ENCODE measurements around the gene ID3. TPM values are rescaled to one million over a fixed set of nuclear protein-coding genes. Genes with fewer than 3 reads are reported as not detected.

The ID3 gene
- polyA plus RNA-seq, 1 of the 3 experiments (the other 2 are of a cell fraction): 504 TPM

GRCh38 chr1:23589585-23589986, 30.3 kb upstream of the ID3 start:
- H3K9me2 ChIP-seq: no peaks in the 10 kb centered on the region
- CTCF ChIA-PET: interaction anchor here (0.6 to 1.7 kb wide), 5 partner anchors 8 to 186 kb away, joined by 3 to 6 read pairs (median 4); no protein-coding TSS in a partner anchor
- H3K36me3 ChIP-seq (replicated peaks in 1 of 2; ENCODE audit: control insufficient read depth in 1 of 2, insufficient read depth in 2 of 2, low read length in 1 of 2): no peaks in the 10 kb centered on the region
- peaks cover 16% of the 10 kb centered on the region for H3F3A ChIP-seq (replicated peaks; ENCODE audit: insufficient read depth)
- no peaks in the 10 kb centered on the region for H4K20me1 ChIP-seq (ENCODE audit: insufficient read depth)
- H2AFZ ChIP-seq (ENCODE audit: low read depth): no peak overlapping the region
- H3K9me3 ChIP-seq: no peaks in the 10 kb centered on the region
- TF ChIP-seq TEAD4 (IDR thresholded peaks at IDR 0.05; ENCODE audit: borderline replicate concordance, insufficient read depth) (no peak), MEF2A (IDR thresholded peaks at IDR 0.05; ENCODE audit: borderline replicate concordance, low read depth) (no peak), USF2 (IDR thresholded peaks at IDR 0.05; ENCODE audit: borderline replicate concordance, low read depth, low read length) (no peak), TAF1 (IDR thresholded peaks at IDR 0.05; ENCODE audit: borderline replicate concordance, low read depth, low read length) (no peak), RFX5 (IDR thresholded peaks at IDR 0.05; ENCODE audit: low read length) (no peak), REST (IDR thresholded peaks at IDR 0.05; ENCODE audit: low read depth, low read length) (no peak), IRF3 (IDR thresholded peaks at IDR 0.05; ENCODE audit: low read depth, low read length) (no peak), CTCF (IDR thresholded peaks at IDR 0.05) (no peak)
- H3K27ac ChIP-seq (ENCODE audit: low read depth in 2 of 2, low read length in 1 of 2): no peak overlapping the region
- no peak overlapping the region for H3K9ac ChIP-seq
- peaks cover 7% of the 10 kb centered on the region; the same call in 1 of the 2 replicates for H3K79me2 ChIP-seq (ENCODE audit: insufficient read depth)
- H3K4me1 ChIP-seq (ENCODE audit: control insufficient read depth in 1 of 2, insufficient read depth in 2 of 2, low read depth in 1 of 2, low read length in 1 of 2): peaks cover 7 to 13% of the 10 kb centered on the region in 2 experiments; a peak in 2 of 4 replicates
- H3K27me3 ChIP-seq (ENCODE audit: insufficient read depth): no peaks in the 10 kb centered on the region
- H3K4me3 ChIP-seq (ENCODE audit: low read depth in 2 of 2, low read length in 1 of 2): no peak overlapping the region
- DNase-seq: no peak
- POLR2A ChIA-PET: no interaction called here
- H3K4me2 ChIP-seq: no peak overlapping the region
- WGBS (ENCODE audit: low lambda C conversion rate): 77% methylated on average over 5 of the region's 5 CpGs
